Brain microvascular endothelial cell (primary cell): ENCODE measurements around the gene CHST3.

Source experiments
- DNase-seq: peaks from one replicate; pipeline ENCODE4 v3.0.0-alpha.2; 2020
- H3K27ac ChIP-seq: fragments of 250-450 bp; sonication (Bioruptor Pico); 2 replicates; pipeline ENCODE4 v1.5.1; 2020; ENCODE audit warnings: mild to moderate bottlenecking, moderate library complexity
- H3K27me3 ChIP-seq: fragments of 250-450 bp; sonication (Bioruptor Pico); replicated peaks from 2 replicates; pipeline ENCODE4 v1.5.1; 2020; ENCODE audit warnings: mild to moderate bottlenecking
- H3K36me3 ChIP-seq: fragments of 250-450 bp; sonication (Bioruptor Pico); replicated peaks from 2 replicates; pipeline ENCODE4 v1.5.1; 2020; ENCODE audit warnings: mild to moderate bottlenecking
- H3K4me3 ChIP-seq: 2 replicates; pipeline ENCODE4 v1.5.1; 2011; ENCODE audit warnings: low read depth, mild to moderate bottlenecking, control low read depth, low read length, moderate library complexity
- CTCF ChIP-seq: IDR thresholded peaks from 2 replicates; pipeline ENCODE4 v1.5.1; 2011; ENCODE audit warnings: low read depth, mild to moderate bottlenecking, moderate library complexity, low read length, control low read depth, inconsistent platforms; ENCODE audit errors: missing control alignments
- in situ Hi-C: cut with HindIII; loops from 2 replicates; pipeline ENCODE4 v1.10.0; 2017; ENCODE audit warnings: low sequenced_read_pairs, low pct_ligation_motif_present

CHST3 gene

GRCh38 chr10:72043016-72043834 is 79.0 kb downstream of the CHST3 start:
- H3K27ac ChIP-seq, result no peak overlapping the region
- H3K4me3 ChIP-seq, result no peak overlapping the region
- TF ChIP-seq CTCF, result no peak
- in situ Hi-C loops, result no loop called here
- H3K27me3 ChIP-seq, result no peaks in the 10 kb centered on the region
- DNase-seq, result no peak
- no peaks in the 10 kb centered on the region for H3K36me3 ChIP-seq

DNA sequence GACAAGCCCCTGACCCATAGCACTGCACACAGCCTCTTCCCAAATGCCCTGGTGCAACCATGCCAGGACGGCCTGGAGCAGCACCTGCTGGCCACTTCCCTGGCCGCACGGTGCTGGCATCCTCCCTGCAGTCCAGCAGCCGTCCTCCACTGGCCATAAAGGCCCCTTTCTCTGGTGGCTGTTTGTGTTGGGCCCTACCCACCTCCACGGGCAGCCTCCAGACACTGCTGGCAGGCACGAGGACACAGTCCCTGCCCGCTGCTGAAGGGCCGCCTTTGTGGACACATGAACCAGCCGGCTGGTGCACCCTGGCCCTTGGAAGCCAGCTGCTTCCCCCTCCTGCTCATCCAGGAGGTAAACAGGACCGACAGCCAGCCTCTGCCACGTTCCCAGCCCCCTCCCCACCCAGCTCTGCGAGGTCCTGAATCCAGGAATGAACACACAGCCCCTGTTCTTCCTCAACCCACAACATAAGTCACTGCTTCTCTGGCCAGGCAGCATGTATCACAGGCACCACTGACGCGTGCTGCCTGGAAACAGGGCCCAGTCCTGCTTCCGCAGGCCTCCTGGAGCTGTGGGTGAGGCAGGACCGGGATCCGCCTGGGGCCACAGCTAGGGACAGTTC is 80.3 kb downstream of the CHST3 start:
- Histone ChIP-seq H3K27me3 (no peaks in the 10 kb centered on the region), H3K27ac (no peak overlapping the region), H3K4me3 (no peak overlapping the region), H3K36me3 (no peaks in the 10 kb centered on the region)
- no peak for DNase-seq
- in situ Hi-C loops, result no loop called here
- peak; percentile 64 for TF ChIP-seq CTCF

GRCh38 chr10:72045586-72045985 is 81.4 kb downstream of the CHST3 start:
- Histone ChIP-seq H3K4me3 (no peak overlapping the region), H3K27me3 (no peaks in the 10 kb centered on the region), H3K27ac (no peak overlapping the region), H3K36me3 (no peaks in the 10 kb centered on the region)
- in situ Hi-C loops, result no loop called here
- no peak for TF ChIP-seq CTCF
- DNase-seq, result no peak

DNA sequence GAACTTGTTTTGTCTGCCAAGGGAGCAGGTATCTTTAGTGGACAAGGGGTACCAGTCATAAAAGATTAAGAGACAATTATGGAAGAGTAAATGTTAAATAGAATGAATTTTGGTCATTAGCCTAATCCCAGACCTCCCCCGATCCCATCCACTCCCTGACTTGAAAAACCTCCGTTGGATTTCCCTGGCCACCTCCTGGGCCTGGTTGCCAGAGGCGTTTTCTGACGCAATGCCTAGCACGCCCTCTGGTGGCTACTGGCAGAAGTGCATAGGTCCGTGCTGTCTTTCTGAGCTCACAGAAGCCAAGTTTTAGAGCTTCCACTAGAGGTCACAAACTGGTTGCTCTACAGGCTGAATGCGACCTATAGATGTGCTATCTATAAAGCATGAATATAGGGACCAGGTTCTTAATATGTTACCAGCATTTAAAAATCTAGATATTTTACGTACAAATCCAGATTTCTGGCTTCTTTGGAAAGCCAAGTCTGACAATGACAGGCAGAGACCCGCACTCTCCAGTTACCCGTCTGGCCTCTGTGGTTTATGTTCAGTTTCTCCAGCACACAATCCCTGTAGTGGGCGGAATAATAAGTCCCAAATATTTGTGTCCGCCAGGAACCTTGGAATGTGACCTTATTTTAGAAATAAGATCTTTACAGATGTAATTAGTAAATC is 84.4 kb downstream of the CHST3 start:
- Histone ChIP-seq H3K4me3 (no peak overlapping the region), H3K36me3 (no peaks in the 10 kb centered on the region), H3K27ac (no peak overlapping the region), H3K27me3 (no peaks in the 10 kb centered on the region)
- TF ChIP-seq CTCF, result peak; percentile 100
- DNase-seq, result peak; percentile 92
- in situ Hi-C loops, result no loop called here

DNA sequence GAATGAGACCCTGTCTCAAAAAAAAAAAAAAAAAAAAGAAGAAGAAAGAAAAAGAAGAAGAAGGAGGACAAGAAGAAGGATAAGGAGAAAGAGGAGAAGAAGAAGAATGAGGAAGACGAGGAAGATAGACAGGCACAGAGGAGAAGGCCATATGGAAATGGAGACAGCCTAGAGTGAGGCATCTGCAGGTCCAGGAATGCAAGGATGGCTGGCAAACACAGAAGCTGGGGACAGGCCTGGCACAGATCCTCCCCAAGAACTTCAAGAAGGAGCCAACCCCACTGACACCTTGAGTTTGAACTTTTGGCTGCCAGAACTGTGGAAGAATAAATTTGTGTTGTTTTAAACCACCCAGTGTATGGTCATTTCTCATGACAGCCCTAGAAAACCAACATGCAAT is 85.3 kb downstream of the CHST3 start:
- no peaks in the 10 kb centered on the region for H3K36me3 ChIP-seq
- in situ Hi-C loops, result no loop called here
- no peak for TF ChIP-seq CTCF
- H3K4me3 ChIP-seq, result no peak overlapping the region
- DNase-seq, result no peak
- H3K27me3 ChIP-seq, result no peaks in the 10 kb centered on the region
- H3K27ac ChIP-seq, result no peak overlapping the region
